SK-N-SH treated with all-trans-retinoic acid at 6 μM for 48 hours (cell line): ENCODE results near the gene TXNDC5.

Experiments used
- ARNTL ChIP-seq: fragments of 450-650 bp; formaldehyde crosslinking; IDR thresholded peaks from 2 replicates; pipeline ENCODE4 v1.5.0; 2020; ENCODE audit warnings: low read depth, mild to moderate bottlenecking, moderate library complexity, borderline replicate concordance
- CSDC2 ChIP-seq: fragments of 250-450 bp; sonication (Bioruptor Pico); IDR thresholded peaks from 2 replicates; pipeline ENCODE4 v1.5.0; 2020; ENCODE audit warnings: mild to moderate bottlenecking, moderate library complexity
- ZNF8 ChIP-seq: fragments of 450-650 bp; formaldehyde crosslinking; IDR thresholded peaks from 2 replicates; pipeline ENCODE4 v1.5.0; 2020; ENCODE audit warnings: mild to moderate bottlenecking, moderate library complexity
- TF ChIP-seq, protein P1 (sequence below): fragments of 250-450 bp; sonication (Bioruptor Pico); IDR thresholded peaks from 2 replicates; pipeline ENCODE4 v1.5.1; 2020; ENCODE audit warnings: low read depth, mild to moderate bottlenecking, moderate library complexity
- TF ChIP-seq, protein P2 (sequence below): fragments of 250-450 bp; sonication (Bioruptor Pico); IDR thresholded peaks from 2 replicates; pipeline ENCODE4 v1.5.1; 2021; ENCODE audit warnings: mild to moderate bottlenecking, moderate library complexity

DNA sequence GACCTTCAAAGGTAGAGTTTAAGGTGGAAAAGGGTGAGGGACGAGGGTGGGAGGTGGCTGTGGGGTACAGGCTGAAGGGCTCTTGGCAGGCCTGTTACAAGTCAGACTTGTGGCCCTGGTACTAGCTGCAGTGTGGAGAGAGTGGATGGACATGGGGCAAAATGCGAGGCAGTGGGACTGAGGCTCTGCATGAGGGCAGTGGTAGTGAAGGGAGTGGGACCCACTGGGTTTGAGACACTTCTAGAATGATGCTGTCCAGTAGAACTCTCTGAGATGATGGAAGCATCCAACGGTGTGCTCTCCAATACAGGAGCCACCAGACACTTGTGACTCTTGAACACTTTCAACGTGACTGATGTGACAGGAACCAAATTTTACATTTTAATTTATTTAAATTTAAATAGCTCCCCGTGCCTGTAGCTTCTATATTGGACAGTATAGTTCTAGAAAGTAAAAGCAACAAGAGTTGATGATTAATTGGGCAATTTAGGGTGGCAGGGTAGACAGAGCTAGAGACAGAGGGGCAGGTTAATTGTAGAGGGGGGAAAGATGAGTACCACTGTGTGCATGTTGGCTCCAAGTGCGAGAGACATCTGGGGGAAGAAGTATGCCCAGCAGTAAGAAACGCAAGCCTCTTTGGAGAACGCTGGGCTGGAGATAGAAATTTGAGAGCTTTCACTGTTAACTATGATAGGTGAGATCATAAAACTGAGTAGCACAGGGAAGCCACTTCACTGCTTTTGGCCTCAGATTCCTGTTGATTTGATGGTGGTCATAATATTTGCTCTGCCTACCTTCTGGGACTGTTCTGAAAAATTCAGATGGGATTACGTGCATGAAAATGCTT, 77.5 kb downstream of the TXNDC5 start:
- TF ChIP-seq ARNTL = no peak
- TF ChIP-seq CSDC2 (CRISPR knock-in tag) = no peak
- no peak for TF ChIP-seq ZNF8 (CRISPR knock-in tag)
- TF ChIP-seq, protein P1, sequence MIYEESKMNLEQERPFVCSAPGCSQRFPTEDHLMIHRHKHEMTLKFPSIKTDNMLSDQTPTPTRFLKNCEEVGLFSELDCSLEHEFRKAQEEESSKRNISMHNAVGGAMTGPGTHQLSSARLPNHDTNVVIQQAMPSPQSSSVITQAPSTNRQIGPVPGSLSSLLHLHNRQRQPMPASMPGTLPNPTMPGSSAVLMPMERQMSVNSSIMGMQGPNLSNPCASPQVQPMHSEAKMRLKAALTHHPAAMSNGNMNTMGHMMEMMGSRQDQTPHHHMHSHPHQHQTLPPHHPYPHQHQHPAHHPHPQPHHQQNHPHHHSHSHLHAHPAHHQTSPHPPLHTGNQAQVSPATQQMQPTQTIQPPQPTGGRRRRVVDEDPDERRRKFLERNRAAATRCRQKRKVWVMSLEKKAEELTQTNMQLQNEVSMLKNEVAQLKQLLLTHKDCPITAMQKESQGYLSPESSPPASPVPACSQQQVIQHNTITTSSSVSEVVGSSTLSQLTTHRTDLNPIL = no peak
- TF ChIP-seq, protein P2, sequence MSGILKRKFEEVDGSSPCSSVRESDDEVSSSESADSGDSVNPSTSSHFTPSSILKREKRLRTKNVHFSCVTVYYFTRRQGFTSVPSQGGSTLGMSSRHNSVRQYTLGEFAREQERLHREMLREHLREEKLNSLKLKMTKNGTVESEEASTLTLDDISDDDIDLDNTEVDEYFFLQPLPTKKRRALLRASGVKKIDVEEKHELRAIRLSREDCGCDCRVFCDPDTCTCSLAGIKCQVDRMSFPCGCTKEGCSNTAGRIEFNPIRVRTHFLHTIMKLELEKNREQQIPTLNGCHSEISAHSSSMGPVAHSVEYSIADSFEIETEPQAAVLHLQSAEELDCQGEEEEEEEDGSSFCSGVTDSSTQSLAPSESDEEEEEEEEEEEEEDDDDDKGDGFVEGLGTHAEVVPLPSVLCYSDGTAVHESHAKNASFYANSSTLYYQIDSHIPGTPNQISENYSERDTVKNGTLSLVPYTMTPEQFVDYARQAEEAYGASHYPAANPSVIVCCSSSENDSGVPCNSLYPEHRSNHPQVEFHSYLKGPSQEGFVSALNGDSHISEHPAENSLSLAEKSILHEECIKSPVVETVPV = no peak
